Activated naive CD8-positive, alpha-beta T cell treated with anti-CD3 and anti-CD28 coated beads, Interleukin-2, amount 10 ng/mL, durations not matched to agents 7 days and 5 days (primary cell): Measurements from ENCODE around the gene DNAL1. TPM values are rescaled to one million over a fixed set of nuclear protein-coding genes. Genes with fewer than 3 reads are reported as not detected.
"Not testable (repeated sequence)": the region's sequence is repeated elsewhere in the genome, so short reads cannot be mapped to it uniquely, and the experiment has no call there.

Experiments
- ATAC-seq: fragments of 150-1000 bp; cut with Tn5 transposase; one replicate; pipeline ENCODE4 v1.10.0; 2021; ENCODE audit warnings: low read depth, moderate library complexity
- POLR2A ChIA-PET: fragments of 350-600 bp; sonication (Branson Sonifier 250); formaldehyde crosslinking; loops from one replicate; lab custom pipeline; 2021; ENCODE audit warnings: antibody characterized with exemption; lab: Charles Lee
- DNase-seq: peaks from one replicate; pipeline ENCODE4 v3.0.0; 2021
- H3K27ac Mint-ChIP-seq: one replicate; pipeline ENCODE4 v1.8.0; 2022; ENCODE audit warnings: mild to moderate bottlenecking, mixed read lengths
- H3K27me3 Mint-ChIP-seq: one replicate; pipeline ENCODE4 v1.8.0; 2022; ENCODE audit warnings: mild to moderate bottlenecking, moderate library complexity, mixed read lengths
- H3K36me3 Mint-ChIP-seq: one replicate; pipeline ENCODE4 v1.8.0; 2021; ENCODE audit warnings: mild to moderate bottlenecking, mixed read lengths
- H3K4me1 Mint-ChIP-seq: one replicate; pipeline ENCODE4 v1.8.0; 2021; ENCODE audit warnings: mixed read lengths
- H3K4me3 Mint-ChIP-seq: one replicate; pipeline ENCODE4 v1.8.0; 2022; ENCODE audit warnings: mild to moderate bottlenecking, moderate library complexity, mixed read lengths
- H3K9me3 Mint-ChIP-seq: one replicate; pipeline ENCODE4 v1.8.0; 2021; ENCODE audit warnings: mixed read lengths
- total RNA-seq, 2 experiments: library from RNA; stranded (reverse); gene quantifications; one replicate each; pipeline ENCODE4 v1.2.3, GENCODE V29; 2021

The DNAL1 gene
- total RNA-seq, 2 experiments from 2014 or later, result 6.3 TPM

DNA sequence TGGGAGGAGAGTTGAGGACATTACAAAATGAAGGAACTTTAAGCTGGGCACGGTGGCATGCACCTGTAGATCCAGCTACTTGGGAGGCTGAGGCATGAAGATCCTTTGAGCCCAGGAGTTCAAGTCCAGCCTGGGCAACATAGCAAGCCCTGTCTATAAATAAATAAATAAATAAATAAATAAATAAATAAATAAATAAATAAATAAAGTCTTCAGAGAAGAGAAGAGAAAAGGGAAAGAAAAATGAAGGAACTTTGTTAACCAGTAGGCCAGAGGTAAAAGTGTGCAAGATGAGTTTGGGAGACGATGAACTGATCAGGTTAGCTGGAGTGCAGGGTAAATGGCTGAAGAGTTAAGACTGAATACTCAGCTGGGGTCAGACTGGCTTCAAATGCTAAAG, 49.3 kb downstream of the DNAL1 start:
- Mint-ChIP-seq H3K27ac (no peak overlapping the region), H3K4me3 (no peak overlapping the region), H3K27me3 (no peaks in the 10 kb centered on the region), H3K4me1 (peaks cover 3% of the 10 kb centered on the region), H3K36me3 (peaks cover 2% of the 10 kb centered on the region), H3K9me3 (no peaks in the 10 kb centered on the region)
- POLR2A ChIA-PET, result no interaction called here
- DNase-seq (no peak), ATAC-seq (no peak)

DNA sequence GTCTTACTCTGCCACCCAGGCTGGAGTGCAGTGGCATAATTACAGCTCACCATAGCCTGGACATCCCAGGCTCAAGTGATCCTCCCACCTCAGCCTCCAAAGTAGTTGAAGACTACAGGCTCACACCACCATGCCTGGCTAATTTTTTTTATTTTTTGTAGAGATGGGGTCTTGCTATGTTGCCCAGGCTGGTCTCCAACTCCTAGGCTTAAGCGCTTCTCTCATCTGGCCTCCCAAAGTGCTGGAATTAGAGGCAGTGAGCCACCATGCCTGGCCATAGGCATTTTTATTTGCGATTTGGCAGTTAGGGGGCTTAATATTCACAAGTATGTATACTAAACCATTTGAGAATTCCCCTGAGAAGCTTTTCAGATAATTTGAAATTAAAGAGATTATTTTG, 50.3 kb downstream of the DNAL1 start:
- Mint-ChIP-seq H3K27me3 (no peaks in the 10 kb centered on the region), H3K36me3 (peaks cover 2% of the 10 kb centered on the region), H3K27ac (no peak overlapping the region), H3K9me3 (no peaks in the 10 kb centered on the region), H3K4me1 (peaks cover 3% of the 10 kb centered on the region), H3K4me3 (no peak overlapping the region)
- POLR2A ChIA-PET, result no interaction called here
- DNase-seq (no peak), ATAC-seq (no peak)

DNA sequence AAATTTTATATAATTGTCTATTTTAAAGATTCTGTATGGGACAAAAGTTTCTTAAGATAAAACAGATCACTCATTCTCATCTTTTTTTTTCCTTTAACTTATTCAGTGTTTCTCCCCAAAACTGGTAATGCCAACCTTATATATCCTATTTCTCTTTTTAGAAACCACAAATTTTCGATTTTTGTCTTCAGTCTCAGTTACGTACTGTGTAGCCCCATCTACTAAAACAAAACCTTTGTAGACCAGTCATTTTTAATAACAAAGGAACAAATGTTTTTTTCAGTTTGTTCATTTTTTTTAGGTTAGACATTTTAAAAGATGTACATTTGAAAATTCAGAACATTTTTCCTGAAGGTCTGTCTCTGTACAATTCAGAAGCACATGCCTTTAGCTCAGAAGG, 51.2 kb downstream of the DNAL1 start:
- no peak for DNase-seq
- H3K4me1 Mint-ChIP-seq, result peaks cover 3% of the 10 kb centered on the region
- H3K9me3 Mint-ChIP-seq, result no peaks in the 10 kb centered on the region
- H3K4me3 Mint-ChIP-seq, result no peak overlapping the region
- H3K36me3 Mint-ChIP-seq, result peaks cover 2% of the 10 kb centered on the region
- no peak for ATAC-seq
- no peaks in the 10 kb centered on the region for H3K27me3 Mint-ChIP-seq
- H3K27ac Mint-ChIP-seq, result no peak overlapping the region
- POLR2A ChIA-PET, result no interaction called here

DNA sequence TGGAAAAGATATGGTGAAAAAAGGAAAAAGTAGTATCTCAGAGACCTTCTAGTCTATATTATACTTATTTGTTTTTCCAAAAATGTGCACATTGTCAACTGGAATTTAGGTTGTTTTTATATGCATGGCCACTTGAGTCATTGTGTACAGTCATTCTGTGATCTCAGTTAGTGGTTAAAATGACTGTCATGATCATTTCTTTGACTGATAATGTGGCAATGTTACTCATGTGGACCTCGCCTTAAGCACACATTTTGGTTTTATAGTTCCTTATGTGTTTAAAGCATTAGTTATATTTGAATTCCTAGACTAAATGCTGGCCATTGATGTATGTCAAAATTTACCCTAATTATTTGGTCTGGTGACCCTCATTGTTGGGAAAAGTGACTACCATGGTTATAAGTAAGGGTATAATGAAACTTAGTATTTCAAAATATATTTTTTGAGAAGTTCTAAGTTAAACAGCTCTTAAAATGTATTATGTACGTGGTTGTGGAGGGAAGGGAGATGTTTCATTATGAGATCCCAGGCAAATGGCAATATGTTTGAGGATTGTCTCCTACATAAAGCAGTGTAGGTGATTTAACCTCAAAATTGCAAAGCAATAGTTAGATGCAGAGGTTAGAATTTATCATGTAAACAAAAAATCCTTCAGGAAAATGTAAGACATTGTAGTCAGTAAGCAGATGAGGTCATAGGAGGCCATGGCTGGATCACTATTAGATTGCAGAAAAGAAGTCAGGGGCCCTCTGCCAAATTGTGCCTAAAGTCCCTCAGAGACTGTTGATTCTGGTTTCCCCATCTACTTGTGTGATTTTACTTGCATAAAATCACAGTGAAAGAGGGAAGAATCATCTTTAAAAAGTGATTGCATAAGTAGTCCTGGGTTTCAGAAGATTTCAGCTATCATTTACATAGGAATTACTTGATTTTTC, 51.9 kb downstream of the DNAL1 start:
- no peak for DNase-seq
- Mint-ChIP-seq H3K27me3 (no peaks in the 10 kb centered on the region), H3K27ac (no peak overlapping the region), H3K9me3 (no peaks in the 10 kb centered on the region), H3K4me1 (peaks cover 3% of the 10 kb centered on the region), H3K36me3 (peaks cover 2% of the 10 kb centered on the region), H3K4me3 (no peak overlapping the region)
- POLR2A ChIA-PET, result interaction anchor here (1.1 kb wide), 1 partner anchor 18 kb away, joined by 3 read pairs; the partner anchor contains the start of gene PNMA1
- ATAC-seq, result peak; percentile 63

DNA sequence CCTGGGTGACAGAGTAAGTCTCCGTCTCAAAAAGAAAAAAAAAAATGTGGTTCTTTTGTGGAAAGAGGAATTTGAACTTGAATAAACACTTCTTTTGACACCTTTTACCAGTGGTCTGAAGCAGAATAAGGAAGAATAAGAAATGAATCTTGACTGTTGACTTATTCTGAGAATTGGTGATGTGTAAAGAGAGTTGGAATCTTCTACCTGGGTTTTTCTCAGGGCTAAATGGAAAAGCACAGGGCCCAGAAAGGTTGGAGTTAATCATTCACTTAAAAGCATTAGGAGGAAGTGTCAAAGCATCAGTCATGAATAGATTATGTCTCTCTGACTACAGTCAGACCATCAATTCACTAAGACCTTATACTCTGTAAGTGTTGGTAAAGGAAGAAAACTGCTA, 55.5 kb downstream of the DNAL1 start:
- DNase-seq (no peak), ATAC-seq (no peak)
- no peak overlapping the region for H3K27ac Mint-ChIP-seq
- POLR2A ChIA-PET, result no interaction called here
- H3K27me3 Mint-ChIP-seq, result no peaks in the 10 kb centered on the region
- H3K4me1 Mint-ChIP-seq, result peaks cover 3% of the 10 kb centered on the region
- no peaks in the 10 kb centered on the region for H3K9me3 Mint-ChIP-seq
- H3K36me3 Mint-ChIP-seq, result no peaks in the 10 kb centered on the region
- no peak overlapping the region for H3K4me3 Mint-ChIP-seq

DNA sequence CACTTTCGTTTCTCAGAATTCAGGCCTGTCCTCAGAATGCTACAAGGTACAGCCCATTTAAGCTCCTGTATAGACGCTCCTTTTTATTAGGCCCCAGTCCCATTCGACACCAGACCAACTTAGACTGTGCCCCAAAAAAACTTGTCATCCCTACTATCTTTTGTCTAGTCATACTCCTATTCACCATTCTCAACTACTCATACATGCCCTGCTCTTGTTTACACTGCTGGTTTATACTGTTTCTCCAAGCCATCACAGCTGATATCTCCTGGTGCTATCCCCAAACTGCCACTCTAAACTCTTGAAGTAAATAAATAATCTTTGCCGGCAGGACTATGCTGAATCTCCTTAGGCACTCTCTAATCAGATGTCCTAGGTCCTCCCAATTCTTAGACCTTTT, 63.3 kb downstream of the DNAL1 start:
- H3K4me1 Mint-ChIP-seq, result peaks cover 11% of the 10 kb centered on the region
- H3K27ac Mint-ChIP-seq, POLR2A ChIA-PET, H3K4me3 Mint-ChIP-seq, ATAC-seq, H3K27me3 Mint-ChIP-seq, H3K9me3 Mint-ChIP-seq, H3K36me3 Mint-ChIP-seq, DNase-seq: not testable (repeated sequence)

DNA sequence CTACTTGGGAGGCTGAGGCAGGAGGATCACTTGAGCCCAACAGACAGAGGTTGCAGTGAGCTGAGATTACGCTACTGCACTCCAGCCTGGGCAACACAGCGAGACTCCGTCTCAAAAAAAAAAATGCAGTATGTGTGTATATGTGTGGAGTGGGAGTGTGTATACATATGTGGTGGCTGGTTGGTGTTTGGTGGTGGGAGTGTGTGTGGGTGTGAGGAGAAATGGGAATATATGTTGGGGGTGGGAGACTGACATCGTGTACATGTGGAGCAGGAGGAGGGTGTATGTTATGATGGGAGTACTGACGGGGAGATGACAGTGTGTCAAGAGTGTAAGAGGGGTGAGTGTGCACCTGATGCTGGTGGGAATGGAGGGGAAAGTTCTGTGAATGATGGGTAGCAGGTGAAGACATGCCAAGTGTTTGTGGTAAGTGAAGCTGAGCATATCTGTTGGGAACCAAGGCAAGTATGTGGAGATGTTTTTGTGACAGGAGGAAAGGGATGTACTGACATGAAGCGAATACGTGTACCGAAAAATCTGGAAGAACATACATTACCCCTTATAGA, 65.2 kb downstream of the DNAL1 start:
- ATAC-seq (no peak), DNase-seq (no peak)
- Mint-ChIP-seq H3K9me3 (no peaks in the 10 kb centered on the region), H3K27me3 (no peaks in the 10 kb centered on the region), H3K4me1 (peaks cover 21% of the 10 kb centered on the region), H3K36me3 (peaks cover 8% of the 10 kb centered on the region), H3K27ac (peak overlapping the region; percentile 46), H3K4me3 (no peak overlapping the region)
- POLR2A ChIA-PET, result no interaction called here

DNA sequence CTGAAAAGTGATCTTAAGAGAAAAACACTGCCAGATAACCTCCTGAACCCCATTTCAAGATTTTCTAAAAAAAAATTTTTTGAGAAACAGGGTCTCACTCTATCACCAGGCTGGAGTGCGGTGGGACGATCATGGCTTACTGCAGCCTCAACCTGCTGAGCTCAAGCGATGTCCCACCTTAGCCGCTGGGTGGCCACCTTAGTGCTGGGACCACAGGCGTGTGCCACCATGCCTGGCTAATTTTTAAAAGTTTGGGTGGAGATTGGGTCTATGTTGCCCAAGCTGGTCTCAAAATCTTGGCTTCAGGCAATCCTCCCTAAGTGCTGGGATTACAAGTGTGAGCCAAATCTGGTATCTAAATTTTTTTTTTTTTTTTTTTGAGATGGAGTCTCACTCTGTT, 66.0 kb downstream of the DNAL1 start:
- no peaks in the 10 kb centered on the region for H3K27me3 Mint-ChIP-seq
- no peak overlapping the region for H3K4me3 Mint-ChIP-seq
- DNase-seq, result no peak
- peaks cover 21% of the 10 kb centered on the region for H3K4me1 Mint-ChIP-seq
- H3K36me3 Mint-ChIP-seq, result peaks cover 10% of the 10 kb centered on the region
- no peaks in the 10 kb centered on the region for H3K9me3 Mint-ChIP-seq
- no peak overlapping the region for H3K27ac Mint-ChIP-seq
- POLR2A ChIA-PET, result no interaction called here
- ATAC-seq, result no peak

DNA sequence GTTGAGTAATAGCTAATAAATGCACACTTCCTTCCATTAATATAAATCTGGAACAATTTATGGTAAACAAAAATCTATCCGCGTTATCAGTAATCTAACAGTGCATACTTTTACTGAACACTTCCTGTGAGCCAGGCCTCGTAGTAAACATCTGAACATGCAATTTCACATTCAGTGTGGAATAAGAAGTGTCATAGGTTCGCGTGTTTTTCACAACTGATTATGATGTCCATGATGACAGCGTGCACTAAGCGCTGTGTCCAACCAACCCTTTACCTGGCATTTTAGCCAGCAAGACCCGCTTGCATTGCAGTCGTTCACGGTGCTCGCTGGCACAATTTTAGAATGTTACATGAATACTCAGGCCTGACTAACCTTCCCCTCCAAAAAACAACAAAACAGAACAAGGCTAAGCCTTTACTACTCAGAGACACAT, 67.3 kb downstream of the DNAL1 start:
- no peak for DNase-seq
- peak overlapping the region; percentile 97 for H3K27ac Mint-ChIP-seq
- H3K9me3 Mint-ChIP-seq, result no peaks in the 10 kb centered on the region
- H3K27me3 Mint-ChIP-seq, result no peaks in the 10 kb centered on the region
- peaks cover 12% of the 10 kb centered on the region for H3K36me3 Mint-ChIP-seq
- H3K4me1 Mint-ChIP-seq, result peaks cover 21% of the 10 kb centered on the region
- H3K4me3 Mint-ChIP-seq, result peak overlapping the region; percentile 96
- no peak for ATAC-seq
- POLR2A ChIA-PET, result interaction anchor here (0.8 to 3.8 kb wide), 7 partner anchors 31 to 221 kb away, joined by 3 to 20 read pairs (median 5); partner anchors contain the start of genes ACOT4 and RIOX1

DNA sequence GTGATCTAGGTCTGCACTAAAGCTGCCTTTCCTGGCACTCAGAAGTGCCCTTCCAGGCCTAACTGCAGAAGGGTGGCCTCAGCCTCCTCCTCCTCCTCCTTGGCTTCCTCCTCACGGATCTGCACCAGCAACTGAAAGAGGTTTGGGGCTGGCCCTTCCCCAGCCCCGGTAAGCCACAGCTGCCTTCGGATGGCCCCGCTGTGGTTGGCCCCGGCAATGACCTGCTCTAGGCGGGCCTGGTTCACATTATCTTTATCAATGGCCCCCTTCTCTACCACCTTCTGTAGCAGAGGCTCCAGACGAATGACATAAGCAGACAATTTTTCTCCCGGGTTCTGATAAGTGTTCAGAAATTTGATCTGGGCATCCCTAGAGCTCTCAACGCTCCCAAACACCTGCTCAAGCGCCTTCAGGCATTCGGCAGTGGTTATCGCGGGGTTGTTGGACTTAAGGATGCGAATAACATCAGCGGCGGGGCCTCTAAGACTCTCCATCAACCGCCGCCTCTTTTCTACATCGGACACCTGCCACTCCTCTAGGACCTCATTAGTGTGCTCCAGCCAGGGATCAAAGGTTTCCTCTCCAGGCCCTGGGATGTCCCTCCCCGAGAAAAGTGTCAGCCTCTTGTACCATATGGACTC, 67.9 kb downstream of the DNAL1 start:
- Mint-ChIP-seq H3K4me1 (peaks cover 21% of the 10 kb centered on the region), H3K27me3 (no peaks in the 10 kb centered on the region), H3K9me3 (no peaks in the 10 kb centered on the region), H3K36me3 (peaks cover 12% of the 10 kb centered on the region), H3K27ac (peak overlapping the region; percentile 97), H3K4me3 (peak overlapping the region; percentile 96)
- POLR2A ChIA-PET, result interaction anchor here (0.8 to 3.8 kb wide), 8 partner anchors 30 to 222 kb away, joined by 3 to 20 read pairs (median 4); partner anchors contain the start of genes ACOT4 and RIOX1
- DNase-seq, result peak; percentile 57
- ATAC-seq, result peak; percentile 8

DNA sequence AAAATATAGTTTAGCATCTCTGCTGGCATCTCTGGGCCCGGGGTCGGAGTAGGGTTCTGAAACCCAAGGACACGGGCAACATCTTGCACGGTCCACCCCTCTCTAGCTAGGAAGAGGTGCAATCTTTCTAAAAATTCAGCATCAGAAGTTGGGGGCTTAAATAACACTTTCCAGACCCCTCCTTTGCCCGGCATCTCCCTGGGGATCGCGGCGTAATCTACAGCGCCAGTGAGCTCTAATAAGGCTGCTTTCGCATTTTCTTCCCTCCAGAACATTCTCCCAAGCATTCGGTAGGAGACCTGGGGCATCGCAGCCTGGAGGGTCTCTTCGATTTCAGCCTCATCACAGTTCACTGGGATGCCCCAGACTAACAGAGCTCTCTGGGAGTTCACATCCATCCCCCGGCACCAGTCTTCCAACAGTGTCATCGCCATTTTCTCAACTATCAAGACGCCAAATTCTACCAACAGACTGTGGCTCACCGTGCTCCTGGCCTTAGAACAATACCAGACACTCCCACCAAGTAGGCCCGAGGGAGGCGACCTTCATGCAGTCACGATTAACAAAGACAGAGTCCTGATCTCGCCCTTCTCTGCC, 68.5 kb downstream of the DNAL1 start:
- Mint-ChIP-seq H3K4me1 (peaks cover 21% of the 10 kb centered on the region), H3K9me3 (no peaks in the 10 kb centered on the region), H3K4me3 (peak overlapping the region; percentile 96), H3K27me3 (no peaks in the 10 kb centered on the region), H3K36me3 (peaks cover 12% of the 10 kb centered on the region), H3K27ac (peak overlapping the region; percentile 97)
- no peak for DNase-seq
- ATAC-seq, result peak; percentile 1
- POLR2A ChIA-PET, result interaction anchor here (0.6 to 3.8 kb wide), 9 partner anchors 25 to 222 kb away, joined by 3 to 20 read pairs (median 4); partner anchors contain the start of gene ACOT4

DNA sequence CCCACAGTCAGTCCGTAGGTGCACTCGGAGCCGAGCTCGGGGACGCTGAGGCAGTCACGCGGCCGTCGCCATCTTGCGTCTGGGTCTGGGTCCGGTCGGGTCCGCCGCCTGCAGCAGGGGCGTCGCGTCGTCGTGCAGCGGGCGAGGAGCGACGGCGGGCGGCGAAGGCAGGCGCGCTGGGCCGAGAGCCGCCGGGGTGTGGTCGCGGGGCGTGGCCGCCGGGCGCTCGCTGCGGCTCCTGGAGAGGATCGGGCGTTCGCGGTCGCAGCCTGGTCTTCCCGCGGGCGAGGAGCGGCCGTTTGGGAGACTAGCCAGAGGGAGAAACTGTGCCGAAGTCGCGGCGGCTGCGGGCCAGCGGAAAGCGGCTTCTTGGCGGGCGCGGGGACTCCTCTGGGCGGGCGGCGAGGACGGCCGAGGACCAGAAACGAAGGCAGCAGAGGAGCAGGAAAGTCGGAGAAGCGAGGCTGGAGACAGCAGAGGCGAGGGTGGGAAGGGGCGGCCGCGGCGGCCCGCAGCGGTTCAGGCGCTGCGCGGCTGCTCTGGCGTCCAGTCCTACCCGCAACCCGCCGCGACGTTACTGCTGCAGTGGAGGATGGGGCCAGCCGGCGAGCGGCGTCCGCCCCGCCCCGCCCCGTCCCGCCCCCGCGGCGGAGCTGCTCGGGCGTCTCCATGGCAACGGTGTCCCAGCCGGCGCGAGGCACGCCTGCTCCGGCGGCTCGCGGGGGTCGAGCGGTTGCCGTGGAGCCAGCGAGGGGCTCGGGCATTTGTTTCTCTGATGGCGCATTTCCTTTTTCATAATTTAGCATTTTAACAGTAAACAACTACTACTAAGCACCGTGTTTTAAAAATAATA, 69.2 kb downstream of the DNAL1 start, which contains the start of gene PNMA1:
TSS of gene PNMA1 (minus strand) at position 582 of the 853 bp plus-strand sequence. CDS start 745 bp downstream, outside the sequence.
- no peaks in the 10 kb centered on the region for H3K27me3 Mint-ChIP-seq
- POLR2A ChIA-PET, result interaction anchor here (0.6 to 3.8 kb wide), 11 partner anchors 15 to 223 kb away, joined by 3 to 20 read pairs (median 3); a partner anchor contains a TSS
- peaks cover 12% of the 10 kb centered on the region for H3K36me3 Mint-ChIP-seq

More for the DNA sequence above, 69.2 kb downstream of the DNAL1 start, which contains the start of gene PNMA1:
- ATAC-seq, result peak; percentile 79
- peak within 1 kb of the TSS; percentile 96 for H3K4me3 Mint-ChIP-seq
- no peaks in the 10 kb centered on the region for H3K9me3 Mint-ChIP-seq
- peak; percentile 92 for DNase-seq
- peaks cover 21% of the 10 kb centered on the region for H3K4me1 Mint-ChIP-seq
- peak within 1 kb of the TSS; percentile 97 for H3K27ac Mint-ChIP-seq
